ENCODE results near the gene AKAP11.

DNA sequence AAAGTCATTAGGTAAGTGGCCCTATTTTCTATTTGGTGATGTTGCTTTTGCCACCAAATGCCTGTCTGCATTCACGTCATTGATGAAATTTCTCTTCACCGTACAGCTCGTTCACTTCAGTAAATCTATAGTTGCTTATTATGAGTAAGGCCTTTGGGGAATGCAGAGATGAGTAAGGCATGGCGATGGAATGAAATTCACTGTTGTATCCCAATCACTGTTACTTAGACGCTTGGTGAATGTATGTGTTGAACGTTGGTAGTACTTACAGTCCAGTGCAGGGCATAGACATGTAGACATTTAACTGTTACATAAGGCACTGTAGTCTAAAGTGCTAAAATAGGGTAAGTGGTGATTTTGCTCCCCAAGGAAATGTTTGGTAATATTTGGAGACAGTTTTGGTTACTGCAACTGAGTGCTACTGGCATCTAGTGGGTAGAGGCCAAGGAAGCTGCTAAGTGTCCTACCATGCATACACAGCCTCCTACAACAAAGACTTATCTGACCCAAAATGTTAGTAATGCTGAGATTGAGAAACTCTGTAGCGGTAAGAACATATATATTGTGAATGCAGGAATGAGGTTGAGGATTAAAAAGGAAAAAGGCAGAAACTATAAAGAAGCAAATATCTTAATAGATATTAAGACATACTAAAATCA is 5.8 kb downstream of the AKAP11 start:
- TF ChIP-seq ZFP3 (CRISPR knock-in tag; IDR thresholded peaks at IDR 0.05) = no peak
- TF ChIP-seq SNAI2 (CRISPR knock-in tag; IDR thresholded peaks at IDR 0.05) = no peak
- TF ChIP-seq, protein P1, sequence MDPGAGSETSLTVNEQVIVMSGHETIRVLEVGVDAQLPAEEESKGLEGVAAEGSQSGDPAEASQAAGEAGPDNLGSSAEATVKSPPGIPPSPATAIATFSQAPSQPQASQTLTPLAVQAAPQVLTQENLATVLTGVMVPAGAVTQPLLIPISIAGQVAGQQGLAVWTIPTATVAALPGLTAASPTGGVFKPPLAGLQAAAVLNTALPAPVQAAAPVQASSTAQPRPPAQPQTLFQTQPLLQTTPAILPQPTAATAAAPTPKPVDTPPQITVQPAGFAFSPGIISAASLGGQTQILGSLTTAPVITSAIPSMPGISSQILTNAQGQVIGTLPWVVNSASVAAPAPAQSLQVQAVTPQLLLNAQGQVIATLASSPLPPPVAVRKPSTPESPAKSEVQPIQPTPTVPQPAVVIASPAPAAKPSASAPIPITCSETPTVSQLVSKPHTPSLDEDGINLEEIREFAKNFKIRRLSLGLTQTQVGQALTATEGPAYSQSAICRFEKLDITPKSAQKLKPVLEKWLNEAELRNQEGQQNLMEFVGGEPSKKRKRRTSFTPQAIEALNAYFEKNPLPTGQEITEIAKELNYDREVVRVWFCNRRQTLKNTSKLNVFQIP (CRISPR knock-in tag; IDR thresholded peaks at IDR 0.05; ENCODE audit: borderline replicate concordance, low read depth) = no peak
- TF ChIP-seq PPARA (CRISPR knock-in tag; IDR thresholded peaks at IDR 0.05; ENCODE audit: borderline replicate concordance) = no peak
